HG02571 (cell line): ENCODE data around the gene RPLP2.
A peak's percentile ranks its signal among the peaks of the same experiment; 100 is the strongest.

Experiments
- ATAC-seq: cut with Tn5 transposase; IDR thresholded peaks from one replicate; pipeline ENCODE4 v1.9.1; 2021; ENCODE audit warnings: mild to moderate bottlenecking, moderate library complexity; ENCODE audit not compliant: unreplicated experiment

Gene RPLP2

GRCh38 chr11:790721-791564, 18.8 kb upstream of the RPLP2 start:
- no peak for ATAC-seq

- no peak for ATAC-seq
Observed at GRCh38 chr11:791658-792534, 17.9 kb upstream of the RPLP2 start.

DNA sequence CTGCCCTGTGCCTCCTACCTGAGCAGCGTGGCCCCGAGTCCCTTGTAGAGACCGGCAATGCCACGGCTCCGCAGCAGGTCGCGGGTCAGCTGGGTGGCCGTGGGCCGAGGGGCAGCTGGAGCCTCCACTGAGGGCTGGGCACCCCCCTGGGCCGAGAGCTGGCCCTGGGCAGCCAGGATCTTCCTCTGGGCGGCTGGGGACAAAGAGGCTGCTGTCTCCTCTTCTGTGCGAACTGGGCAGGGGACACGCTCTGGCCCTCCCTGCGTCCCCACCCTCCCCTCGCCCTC, 17.3 kb upstream of the RPLP2 start:
- ATAC-seq: no peak

DNA sequence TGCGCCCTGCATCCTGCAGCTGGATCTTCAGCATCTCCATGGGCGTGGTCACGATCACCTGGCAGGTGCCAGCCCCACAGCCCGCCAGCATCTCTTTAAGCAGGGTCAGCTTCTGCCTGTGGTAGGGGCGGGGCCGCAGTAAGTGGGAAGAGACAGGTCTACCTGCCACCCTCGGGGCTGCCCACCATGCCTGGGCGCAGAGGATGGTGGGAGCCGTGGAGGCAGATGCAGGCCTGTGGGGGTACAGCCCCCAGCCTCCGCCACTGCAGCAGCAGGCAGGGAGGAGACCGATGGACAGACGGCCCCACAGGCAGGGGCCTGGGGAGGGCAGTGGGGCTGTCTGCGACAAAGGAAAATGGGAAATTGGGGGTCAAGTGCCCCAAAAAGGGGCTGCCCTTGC, 16.9 kb upstream of the RPLP2 start:
- ATAC-seq: no peak

- no peak for ATAC-seq
Observed at GRCh38 chr11:793556-793955, 16.2 kb upstream of the RPLP2 start.

DNA sequence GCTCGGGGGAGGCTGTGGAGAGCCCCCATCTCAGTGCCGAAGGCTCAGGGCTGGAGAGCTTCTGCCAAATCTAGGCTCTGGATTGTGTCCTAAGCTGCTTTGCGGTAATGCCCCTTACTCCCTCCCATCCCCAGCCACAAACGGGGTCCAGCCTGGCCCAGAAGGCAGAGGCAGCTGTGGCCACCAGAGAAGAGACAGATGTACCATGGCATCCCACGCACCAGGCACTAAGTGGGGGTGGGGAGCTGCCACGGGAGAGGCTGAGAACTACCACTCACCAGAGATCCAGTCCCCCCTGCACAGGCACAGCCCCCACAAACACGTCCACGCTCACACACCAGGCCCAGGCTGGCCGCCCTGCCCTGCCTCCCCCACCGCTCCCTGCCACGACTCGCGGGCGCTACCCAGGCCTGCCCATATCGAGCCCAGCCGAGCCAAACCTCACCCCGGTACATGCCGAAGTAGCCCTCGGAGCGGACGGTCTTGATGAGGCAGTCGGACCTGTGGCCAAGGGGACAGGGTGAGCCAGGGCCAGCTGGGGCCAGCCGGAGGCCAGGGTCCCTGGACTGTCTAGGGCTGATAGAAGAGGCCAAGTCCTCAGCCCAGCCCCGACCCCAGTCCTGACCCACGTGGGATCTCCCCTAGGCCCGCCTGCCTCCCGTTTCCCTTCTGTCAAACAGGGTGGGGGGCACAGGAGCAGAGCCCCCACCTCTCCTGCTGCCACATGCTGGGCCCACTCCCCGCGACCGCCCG, 15.6 kb upstream of the RPLP2 start:
- ATAC-seq: no peak

DNA sequence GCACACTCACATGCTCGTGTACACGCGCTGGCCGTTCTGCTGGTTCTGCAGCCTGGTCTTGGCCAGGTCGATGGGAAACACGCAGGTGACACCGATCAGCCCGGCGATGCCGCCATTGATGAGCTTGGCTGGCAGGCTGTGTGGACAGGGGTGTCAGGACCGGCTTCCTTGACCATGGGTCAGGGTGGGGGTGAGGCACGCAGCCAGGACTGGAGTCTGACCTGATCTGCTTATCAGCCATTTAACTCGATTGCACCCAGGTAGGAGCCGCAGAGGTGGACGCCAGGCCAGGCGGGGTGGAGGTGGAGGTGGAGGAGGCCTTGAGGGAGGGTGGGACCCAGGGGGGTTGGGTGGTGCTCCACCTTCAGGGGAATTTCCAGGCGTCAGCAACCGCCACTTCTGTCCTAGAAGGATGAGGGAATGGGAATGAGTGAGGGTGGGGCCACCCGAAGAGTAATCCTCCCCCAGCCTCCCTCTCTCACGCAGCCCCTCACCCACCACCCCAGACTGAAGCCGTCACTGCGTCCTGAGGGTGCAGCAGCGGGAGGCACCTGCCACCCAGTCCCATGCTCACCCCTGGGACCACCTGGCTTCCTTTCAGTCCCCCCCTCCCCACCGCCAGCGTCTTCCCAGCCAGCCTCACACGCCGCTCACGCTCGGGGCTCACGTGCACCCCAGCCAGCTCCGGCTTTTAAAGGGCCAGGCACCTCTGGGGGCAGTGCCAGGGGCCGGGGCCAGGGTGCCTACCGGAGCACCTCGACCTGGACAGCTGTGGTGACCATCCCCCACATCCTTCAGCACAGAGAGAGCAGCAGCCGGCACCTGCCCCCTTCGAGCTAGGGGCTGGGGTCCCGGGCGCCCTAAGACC, 14.8 kb upstream of the RPLP2 start:
- no peak for ATAC-seq

DNA sequence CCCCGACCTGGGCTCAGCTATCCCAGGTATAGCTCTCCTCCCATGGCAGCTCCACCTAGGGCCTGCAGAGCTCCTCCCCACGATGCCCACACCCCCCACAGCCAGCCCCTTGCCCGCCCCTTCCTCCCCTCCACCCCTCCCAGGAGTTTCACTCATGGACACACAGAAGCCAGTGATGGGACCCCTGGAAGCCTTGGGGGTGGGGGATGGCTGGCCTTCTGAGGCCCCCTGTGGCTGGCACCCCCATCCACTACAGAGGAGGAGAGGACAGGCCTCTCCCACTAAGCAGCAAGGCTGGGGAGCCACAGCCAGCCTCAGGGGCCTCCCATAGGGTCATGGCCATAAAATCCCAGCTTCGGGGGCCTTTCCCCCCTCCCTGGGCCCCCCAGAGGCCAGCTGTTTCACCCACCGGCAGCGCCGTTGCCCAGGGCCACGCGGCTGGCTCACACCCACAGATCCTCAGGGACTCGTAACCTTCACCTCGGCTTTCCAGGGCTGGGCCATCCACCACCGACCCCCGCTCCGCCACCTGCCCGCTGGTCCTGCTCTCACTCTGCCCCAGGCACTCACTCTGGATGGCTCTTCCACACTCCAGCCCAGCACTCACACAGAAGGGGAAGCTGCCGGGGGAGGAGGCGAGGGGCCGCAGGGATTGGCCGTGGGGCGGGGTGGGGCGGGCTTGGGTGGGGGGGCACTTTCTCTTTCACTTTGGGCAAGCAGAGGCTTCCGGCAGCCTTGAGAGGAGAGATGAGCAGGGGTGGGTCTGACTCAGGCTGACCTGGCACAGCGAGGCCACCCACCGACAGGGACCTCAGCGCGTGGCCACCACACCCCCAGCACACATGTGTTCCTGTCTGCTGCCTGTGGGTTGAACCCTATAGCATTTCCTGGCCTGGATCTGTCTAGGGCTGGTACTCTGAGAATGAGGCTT, 13.9 kb upstream of the RPLP2 start:
- ATAC-seq: no peak

- ATAC-seq: no peak
Observed at GRCh38 chr11:796565-797295, 13.0 kb upstream of the RPLP2 start.

GRCh38 chr11:797296-798092, 12.3 kb upstream of the RPLP2 start:
- peak; percentile 35 for ATAC-seq

GRCh38 chr11:798093-798713, 11.6 kb upstream of the RPLP2 start, which contains the start of gene SLC25A22:
Gene SLC25A22, minus strand, starts transcription at chr11:798281. Its CDS starts 3,275 bp downstream, at chr11:795006.
- peak; percentile 49 for ATAC-seq

- ATAC-seq: no peak
Observed at GRCh38 chr11:799641-800316, 10.0 kb upstream of the RPLP2 start.

DNA sequence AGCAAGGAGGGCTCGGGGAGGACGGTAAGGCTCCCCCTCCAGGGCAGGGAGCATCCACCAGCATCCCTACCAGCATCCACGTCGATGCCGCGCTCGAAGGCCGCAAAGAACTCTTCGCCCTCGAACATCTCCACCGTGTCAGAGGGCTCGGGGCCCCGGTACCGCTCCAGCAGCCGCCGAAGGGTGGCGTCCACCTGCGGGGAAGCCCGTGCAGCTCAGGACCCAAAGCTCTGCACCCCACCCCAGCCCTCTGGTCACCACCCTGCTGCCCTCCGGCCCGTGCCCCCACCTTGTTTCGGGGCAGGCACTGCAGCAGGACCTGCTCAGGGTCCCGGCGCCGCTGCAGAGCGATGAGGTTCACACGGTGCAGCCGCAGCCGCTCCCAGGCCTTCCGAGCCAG, 9.3 kb upstream of the RPLP2 start:
- ATAC-seq: no peak

- ATAC-seq: no peak
Observed at GRCh38 chr11:801097-801780, 8.5 kb upstream of the RPLP2 start.

GRCh38 chr11:802018-802617, 7.6 kb upstream of the RPLP2 start:
- no peak for ATAC-seq
